Glomerular visceral epithelial cell (primary cell): ENCODE data around the gene CRACDL.

Source experiments
- DNase-seq: peaks from one replicate; pipeline ENCODE4 v3.0.0-alpha.2; 2016; ENCODE audit errors: extremely low spot score

Gene CRACDL

GRCh38 chr2:98935777-98936352 is at the start of gene CRACDL:
TSS of gene CRACDL (minus strand) at chr2:98936225. CDS start at chr2:98846800, 89,425 bp downstream.
- DNase-seq, result peak; percentile 12

GRCh38 chr2:98975611-98976010 is 39.6 kb upstream of the CRACDL start:
- no peak for DNase-seq

DNA sequence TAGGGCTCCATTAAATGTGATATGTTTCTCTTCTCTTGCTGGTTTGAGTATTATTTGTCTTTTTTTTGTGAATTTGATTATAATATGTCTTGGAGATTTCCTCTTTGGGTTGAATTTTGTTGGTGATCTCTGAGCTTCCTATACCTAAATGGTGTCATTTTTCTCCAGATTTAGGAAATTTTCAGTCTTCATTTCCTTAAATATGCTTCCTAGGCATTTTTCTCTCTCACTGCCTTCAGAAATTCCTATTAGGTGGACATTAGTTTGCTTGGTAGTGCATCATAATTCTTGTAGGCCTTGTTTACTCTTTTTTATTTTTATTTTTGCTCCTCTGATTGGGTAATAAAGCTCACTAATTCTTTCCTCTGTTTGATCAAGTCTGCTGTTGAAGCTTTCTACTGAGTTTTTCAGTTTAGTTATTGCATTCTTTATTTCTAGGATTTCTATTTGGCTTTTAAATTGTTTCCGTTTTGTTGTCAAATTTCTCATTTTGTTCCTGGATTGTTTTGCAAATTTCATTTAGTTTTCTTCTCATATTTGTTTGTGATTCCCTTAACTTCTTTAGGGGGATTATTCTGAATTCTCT is 36.6 kb upstream of the CRACDL start:
- DNase-seq, result no peak

GRCh38 chr2:98959810-98960507 is 23.9 kb upstream of the CRACDL start:
- DNase-seq, result no peak

GRCh38 chr2:98952966-98953365 is 16.9 kb upstream of the CRACDL start:
- DNase-seq, result no peak

DNA sequence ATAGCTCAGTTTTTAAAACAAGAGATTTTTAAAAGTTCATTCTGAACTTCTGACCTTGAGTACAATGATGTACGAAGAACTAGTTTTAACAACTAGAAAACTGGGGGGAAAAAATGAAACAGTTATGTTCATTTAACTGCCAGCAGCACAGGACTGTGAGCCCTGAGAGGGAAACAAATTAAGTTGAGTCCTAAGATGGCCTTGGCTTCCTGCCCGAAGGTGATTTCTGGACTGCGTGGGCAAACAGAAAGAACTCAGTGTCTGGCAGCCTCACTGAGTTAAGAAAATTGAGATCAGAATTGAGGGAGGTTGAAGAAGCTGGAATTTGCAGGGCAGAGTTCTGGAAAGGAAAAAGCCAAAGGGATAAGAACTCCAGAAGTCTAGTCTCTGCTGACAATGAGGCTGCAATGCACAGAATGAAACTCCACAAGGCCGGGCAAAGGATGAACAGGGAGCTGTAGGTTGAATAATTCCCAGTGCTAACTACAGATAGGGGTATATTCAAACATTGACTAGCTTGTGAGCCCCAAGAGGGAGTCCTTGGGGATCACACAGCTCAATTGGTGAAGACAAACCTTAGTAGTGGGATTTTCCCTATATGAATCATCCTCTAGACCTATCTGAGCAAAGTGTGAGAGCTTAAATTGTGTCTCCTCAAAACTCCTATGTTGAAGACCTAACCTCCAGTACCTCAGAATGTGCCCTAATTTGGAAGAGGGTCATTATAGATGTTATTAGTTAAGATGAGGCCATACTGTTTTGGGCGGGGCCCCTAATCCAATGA is 13.1 kb upstream of the CRACDL start:
- DNase-seq, result no peak

DNA sequence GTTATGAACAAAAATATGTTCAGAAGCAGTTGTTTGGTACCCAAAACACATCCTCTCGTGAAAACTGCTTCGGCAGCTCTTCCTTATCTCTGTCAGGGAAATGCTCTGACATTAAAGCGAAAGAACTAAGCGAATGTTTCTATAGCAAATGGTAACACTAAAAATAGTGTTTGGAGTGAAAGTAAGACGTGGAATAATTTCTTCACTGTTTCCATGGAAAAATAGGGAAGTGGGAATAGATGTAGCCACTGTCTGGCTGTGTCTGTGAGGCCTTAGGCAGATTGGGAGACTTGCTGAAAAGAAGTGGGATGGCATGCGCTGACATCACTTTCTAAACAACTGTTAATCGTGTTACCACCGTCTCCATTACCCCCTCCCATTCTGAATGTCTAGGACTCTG is 11.5 kb upstream of the CRACDL start:
- DNase-seq, result no peak

DNA sequence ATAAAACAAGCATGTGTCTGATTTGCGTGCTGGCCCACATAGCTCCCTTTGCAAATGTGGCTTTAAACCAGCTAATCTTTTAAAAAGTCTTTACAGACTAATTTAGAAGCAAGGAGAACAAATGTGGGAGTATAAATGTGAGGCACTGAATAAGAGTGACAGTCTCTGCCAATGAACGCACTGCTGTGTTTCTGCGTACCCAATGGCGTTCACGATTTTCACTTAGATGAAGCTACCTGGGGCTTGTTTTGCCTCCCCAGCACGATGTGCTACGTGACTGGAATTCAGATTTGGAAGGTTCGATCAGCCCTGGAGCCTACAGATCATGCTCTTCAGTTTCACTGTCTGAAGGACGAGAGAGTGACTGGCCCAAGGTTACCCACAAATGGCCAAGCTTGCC is 10.8 kb upstream of the CRACDL start:
- no peak for DNase-seq

DNA sequence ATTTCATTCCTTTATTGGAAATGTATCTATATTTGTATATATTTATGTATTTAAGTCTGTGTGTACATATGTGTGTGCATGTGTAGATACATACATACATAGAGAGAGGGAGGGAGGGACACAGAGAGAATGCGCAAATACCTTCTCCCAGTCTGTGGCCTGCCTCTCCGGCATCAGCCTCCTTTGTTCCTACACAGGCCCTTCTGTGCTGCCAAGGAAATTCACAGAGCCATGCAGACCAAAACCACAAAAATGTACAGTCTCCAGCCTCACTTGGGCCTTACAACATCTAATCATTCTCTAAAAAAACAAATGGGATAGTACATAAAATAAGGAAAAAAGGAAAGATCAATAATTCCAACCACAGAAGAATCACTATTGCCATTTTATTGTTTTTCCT is 8.8 kb upstream of the CRACDL start:
- peak; percentile 54 for DNase-seq

DNA sequence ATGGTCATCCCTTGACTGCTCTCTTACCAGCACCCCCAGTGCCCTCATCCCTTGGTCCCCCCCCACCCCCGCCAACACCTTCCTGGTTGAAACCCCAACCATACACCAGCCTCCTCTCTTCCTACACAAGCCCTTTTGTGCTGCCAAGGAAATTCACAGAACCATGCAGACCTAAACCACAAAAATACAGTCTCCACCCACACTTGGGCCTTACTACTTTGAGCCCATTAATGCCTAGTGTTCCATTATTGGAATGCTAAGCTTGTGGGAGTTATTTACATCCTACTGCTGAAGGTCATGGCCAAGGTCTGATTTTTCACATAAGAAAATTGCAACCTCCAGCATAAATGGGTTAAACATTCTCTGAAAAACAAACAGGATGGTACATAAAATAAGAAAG is 4.1 kb upstream of the CRACDL start:
- no peak for DNase-seq

GRCh38 chr2:98937906-98938305 is 1.9 kb upstream of the CRACDL start:
- DNase-seq, result no peak

DNA sequence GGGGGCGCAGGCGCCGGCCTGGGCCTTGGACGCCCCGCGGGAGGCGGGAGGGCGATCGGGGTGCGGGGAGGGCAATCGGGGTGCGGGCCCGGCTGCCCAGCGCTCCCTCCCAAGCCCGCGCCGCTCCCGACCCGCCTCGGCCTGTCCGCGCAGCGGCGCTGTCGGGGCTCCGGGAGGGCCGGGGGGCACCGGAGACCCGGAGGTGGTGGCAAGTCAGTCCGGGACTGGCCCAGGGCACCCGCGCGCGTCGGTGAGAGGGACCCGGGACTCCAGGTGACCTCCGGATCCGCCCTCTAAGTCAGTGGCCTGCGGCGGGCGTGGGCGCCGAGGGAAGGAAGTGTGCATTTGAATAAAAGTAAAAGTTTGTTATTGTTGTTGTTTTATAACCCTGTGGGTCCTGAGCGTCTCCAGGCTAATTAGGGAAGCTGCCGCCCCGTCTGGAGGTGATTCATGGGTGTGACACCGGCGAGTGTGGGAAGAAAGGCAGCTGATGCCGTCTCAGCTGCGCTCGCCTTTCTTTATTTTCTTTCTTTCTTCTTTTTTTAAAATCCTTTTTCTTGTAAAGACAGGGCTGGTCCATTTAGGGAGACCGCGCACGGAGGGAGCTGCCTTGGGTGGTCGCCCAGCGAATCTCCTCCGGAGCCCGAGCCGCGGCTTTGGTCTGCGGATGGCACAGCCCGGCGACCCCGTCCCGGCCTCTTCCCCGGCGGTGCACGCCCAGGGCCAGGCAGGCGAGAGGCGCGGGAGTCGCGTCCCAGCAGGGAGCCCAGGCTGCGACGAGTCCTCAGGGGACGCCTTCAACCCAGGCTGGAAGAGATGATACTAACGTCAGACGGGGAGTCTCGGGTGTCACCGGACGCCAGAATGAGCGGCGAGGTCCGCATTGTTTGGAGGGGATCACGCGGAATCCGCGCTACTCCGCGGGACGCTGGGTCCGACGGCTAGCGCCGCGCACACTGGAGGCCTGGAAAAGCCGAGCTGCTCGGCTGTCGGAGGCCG is 627 bp upstream of the CRACDL start:
- DNase-seq, result no peak

- DNase-seq, result no peak
These were observed 784 bp downstream of the CRACDL start for GRCh38 chr2:98935111-98935770.

DNA sequence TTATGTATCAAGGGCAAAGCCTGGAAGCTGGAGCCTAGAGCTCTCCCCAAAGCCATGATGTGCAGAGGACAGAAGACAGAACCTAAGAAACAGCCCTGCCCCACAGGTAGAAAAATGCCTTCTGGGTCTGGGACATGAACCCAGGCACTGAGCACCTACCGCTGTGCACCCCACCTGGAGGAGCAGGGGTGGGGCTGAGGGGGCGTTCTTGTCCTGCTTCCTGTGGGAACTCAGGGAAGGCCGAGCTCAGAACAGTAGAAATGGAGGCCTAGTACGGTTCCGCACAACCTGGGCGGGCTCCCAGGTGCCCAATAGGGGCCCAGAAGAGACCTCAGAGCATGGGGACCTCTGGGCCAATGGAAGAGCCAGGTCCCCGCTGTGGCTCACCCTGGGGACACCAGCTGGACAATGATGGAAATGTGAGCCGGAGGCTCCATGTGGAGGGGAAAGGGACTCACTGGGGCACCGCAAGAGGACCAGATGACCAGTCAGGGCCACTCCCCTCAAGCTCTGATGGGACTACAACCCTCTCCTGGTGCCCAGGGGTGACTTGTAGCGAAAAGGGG is 3.2 kb downstream of the CRACDL start:
- no peak for DNase-seq

- no peak for DNase-seq
These were observed 3.9 kb downstream of the CRACDL start for GRCh38 chr2:98932164-98932563.

DNA sequence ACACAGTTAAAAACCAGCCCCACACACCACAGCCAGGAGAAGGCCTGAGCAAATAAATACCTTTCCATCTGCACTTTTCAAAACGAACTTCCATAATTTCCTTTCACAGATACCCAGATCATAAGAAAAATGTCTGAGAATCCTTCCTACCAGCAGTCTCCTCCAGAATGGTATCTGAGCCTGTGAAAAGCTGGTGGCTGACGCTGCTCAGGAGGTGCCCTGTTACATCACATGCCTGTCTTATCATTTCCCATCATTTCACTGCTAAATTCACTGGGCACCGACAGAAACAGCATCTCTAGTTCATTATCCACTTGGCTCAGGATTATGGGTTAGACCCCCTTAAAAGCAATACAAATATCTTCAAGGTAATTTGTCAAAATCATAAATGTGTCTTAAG is 4.4 kb downstream of the CRACDL start:
- DNase-seq, result no peak

GRCh38 chr2:98929920-98930319 is 6.1 kb downstream of the CRACDL start:
- no peak for DNase-seq

DNA sequence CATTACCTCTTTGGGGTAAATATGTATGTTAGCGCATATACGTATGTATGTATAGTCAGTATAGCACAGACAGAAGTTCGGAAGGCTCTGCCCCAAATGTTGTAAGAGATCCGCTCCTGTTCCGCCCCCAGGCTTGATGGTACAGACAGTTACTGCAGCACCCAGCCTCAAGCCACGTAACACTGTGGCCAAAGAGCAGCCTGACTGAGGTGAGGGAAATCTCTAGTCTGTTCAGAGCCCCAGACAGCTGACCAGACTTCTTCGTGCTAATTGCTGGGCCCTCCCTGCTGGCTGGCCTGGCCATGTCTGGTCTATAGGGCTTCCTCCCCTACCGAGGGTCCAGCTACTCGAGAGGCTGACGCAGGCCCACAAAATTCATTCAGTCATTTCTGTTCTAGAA is 7.8 kb downstream of the CRACDL start:
- no peak for DNase-seq

DNA sequence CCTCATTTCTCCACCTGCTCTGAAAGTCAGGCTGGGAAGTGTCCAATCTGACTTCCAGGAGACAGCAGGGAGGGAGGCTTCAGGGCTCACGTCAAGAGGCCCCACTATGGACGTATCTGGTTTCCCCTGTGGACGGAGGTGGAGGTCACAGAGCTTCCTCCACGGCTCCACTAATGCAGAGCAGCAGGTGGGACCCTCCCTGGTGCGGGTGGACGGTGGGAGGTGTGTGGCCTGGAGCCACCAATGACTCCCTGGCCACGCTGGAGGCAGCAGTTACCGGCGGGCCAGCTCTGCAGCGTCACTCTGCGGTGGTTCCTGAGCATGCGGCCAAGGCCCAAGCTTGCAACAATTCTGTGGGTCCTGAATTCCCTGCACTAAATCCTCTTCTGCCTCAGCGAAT is 9.0 kb downstream of the CRACDL start:
- DNase-seq, result no peak

- DNase-seq, result no peak
These were observed 9.4 kb downstream of the CRACDL start for GRCh38 chr2:98926601-98927000.

- DNase-seq, result no peak
These were observed 11.1 kb downstream of the CRACDL start for GRCh38 chr2:98924910-98925309.
